ENCODE data around the gene VSTM4. TPM values are rescaled to one million over a fixed set of nuclear protein-coding genes. Genes with fewer than 3 reads are reported as not detected.

VSTM4 gene
- total and polyA plus RNA-seq, 2 experiments from 2014 or later, result 0.21 to 0.66 TPM

- Histone ChIP-seq H3K36me3 (ENCODE audit: insufficient read depth) (no peaks in the 10 kb centered on the region), H3K4me2 (no peak overlapping the region), H3F3A (replicated peaks; ENCODE audit: low read depth) (no peaks in the 10 kb centered on the region), H3K4me1 (ENCODE audit: insufficient read depth) (no peaks in the 10 kb centered on the region), H3K27me3 (ENCODE audit: insufficient read depth) (no peaks in the 10 kb centered on the region), H4K20me1 (replicated peaks; ENCODE audit: insufficient read depth) (no peaks in the 10 kb centered on the region), H3K27ac (ENCODE audit: low read depth) (no peak overlapping the region), H3K4me3 (no peak overlapping the region), H2AFZ (no peak overlapping the region), H3K79me2 (replicated peaks; ENCODE audit: insufficient read depth) (no peaks in the 10 kb centered on the region), H3K9me2 (ENCODE audit: insufficient read depth) (no peaks in the 10 kb centered on the region)
- Mint-ChIP-seq H3K36me3 (ENCODE audit: low read depth) (no peaks in the 10 kb centered on the region), H3K4me3 (no peak overlapping the region), H3K4me1 (peaks cover 2% of the 10 kb centered on the region; the same call in 1 of the 3 replicates), H3K27ac (no peak overlapping the region), H3K9me3 (no peaks in the 10 kb centered on the region), H3K27me3 (ENCODE audit: insufficient read depth, low read depth, poor library complexity) (peaks cover 2% of the 10 kb centered on the region)
- DNase-seq (ENCODE audit: low spot score) (no peak), ATAC-seq (no peak)
- TF ChIP-seq CREB1 (CRISPR knock-in tag; IDR thresholded peaks at IDR 0.05; ENCODE audit: low read depth), result no peak
- TF ChIP-seq NANOG (IDR thresholded peaks at IDR 0.05; ENCODE audit: borderline replicate concordance), result no peak
- no peak for TF ChIP-seq REST (IDR thresholded peaks at IDR 0.05; ENCODE audit: unreplicated experiment)
- TF ChIP-seq ZNF114 (CRISPR knock-in tag; IDR thresholded peaks at IDR 0.05), result no peak
- TF ChIP-seq EZH2phosphoT487 (IDR thresholded peaks at IDR 0.05; ENCODE audit: unreplicated experiment), result no peak
- TF ChIP-seq ZNF462 (CRISPR knock-in tag; IDR thresholded peaks at IDR 0.05), result no peak
- TF ChIP-seq POLR2AphosphoS5 (IDR thresholded peaks at IDR 0.05; ENCODE audit: low read depth), result no peak
- TF ChIP-seq EZH2 (IDR thresholded peaks at IDR 0.05; ENCODE audit: low read depth, unreplicated experiment), result no peak
- no peak for TF ChIP-seq ZNF331 (CRISPR knock-in tag; IDR thresholded peaks at IDR 0.05; ENCODE audit: low read depth)
- no peak for TF ChIP-seq STAT1 (IDR thresholded peaks at IDR 0.05; ENCODE audit: unreplicated experiment)
These were observed 89.9 kb downstream of the VSTM4 start for GRCh38 chr10:49025347-49025983.

Measured in GM23338 (cell line).